ENCODE data around the gene KIF20A. TPM values are rescaled to one million over a fixed set of nuclear protein-coding genes. Genes with fewer than 3 reads are reported as not detected.
"Not testable (repeated sequence)": the region's sequence is repeated elsewhere in the genome, so short reads cannot be mapped to it uniquely, and the experiment has no call there.

Gene KIF20A
- polyA plus RNA-seq, 4 donors = 0.27 to 11.7 (median 6.3) TPM

DNA sequence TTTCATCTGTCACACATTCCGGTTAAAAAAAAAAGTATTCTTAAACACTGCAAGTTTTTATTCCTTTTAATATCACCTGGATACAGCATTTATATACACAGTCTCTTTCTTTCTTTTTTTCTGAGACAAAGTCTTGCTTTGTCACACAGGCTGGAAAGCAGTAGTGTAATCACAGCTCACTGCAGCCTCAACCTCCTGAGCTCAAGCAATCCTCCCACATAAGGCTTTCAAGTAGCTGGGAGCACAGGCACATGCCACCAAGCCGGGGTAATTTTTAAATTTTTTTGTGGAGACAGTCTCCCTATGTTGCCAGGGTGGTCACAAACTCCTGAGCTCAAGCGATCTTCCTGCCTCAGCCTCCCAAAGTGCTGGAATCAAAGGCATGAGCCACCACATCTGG is 13.9 kb downstream of the KIF20A start:
- FAIRE-seq = no peak
- no peak overlapping the region for H3K27ac ChIP-seq (ENCODE audit: low read depth in 1 of 3, low read length in 2 of 3)
- DNase-seq = no peak
- H3K27me3 ChIP-seq (ENCODE audit: control insufficient read depth in 3 of 3, insufficient read depth in 3 of 3, low read length in 3 of 3) = no peaks in the 10 kb centered on the region
- peaks cover 11 to 52% (median 22%) of the 10 kb centered on the region in 3 donors for H3K36me3 ChIP-seq (ENCODE audit: control insufficient read depth in 3 of 3, insufficient read depth in 2 of 3, low read depth in 1 of 3, low read length in 3 of 3)
- WGBS, 3 donors = 92 to 98% (median 96%) methylated on average over 3 of the region's 3 CpGs
- H3K4me1 ChIP-seq (ENCODE audit: control insufficient read depth in 3 of 3, insufficient read depth in 2 of 3, low read depth in 1 of 3, low read length in 2 of 3) = no peaks in the 10 kb centered on the region
- no peaks in the 10 kb centered on the region for H3K9me3 ChIP-seq (ENCODE audit: control insufficient read depth in 2 of 2, insufficient read depth in 1 of 2, low read depth in 1 of 2, low read length in 1 of 2)
- no peak overlapping the region for H3K4me3 ChIP-seq (ENCODE audit: low read depth in 1 of 3, low read length in 3 of 3)

DNA sequence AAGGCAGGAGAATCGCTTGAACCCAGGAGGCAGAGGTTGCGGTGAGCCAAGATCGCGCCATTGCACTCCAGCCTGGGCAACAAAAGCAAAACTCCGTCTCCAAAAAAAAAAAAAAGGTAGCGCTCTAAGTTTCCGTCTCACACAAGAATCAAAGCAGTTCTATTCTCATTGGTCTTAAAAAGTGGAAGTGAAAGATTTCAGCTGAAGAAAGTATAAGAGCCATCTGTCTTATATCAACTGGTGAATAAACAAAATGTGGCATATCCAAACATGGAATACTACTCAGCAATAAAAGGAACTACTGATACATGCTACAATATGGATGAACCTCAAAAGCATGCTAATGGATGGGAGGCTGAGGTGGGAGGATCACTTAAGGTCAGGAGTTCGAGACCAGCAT is 14.9 kb downstream of the KIF20A start:
- FAIRE-seq; H3K27me3 ChIP-seq (ENCODE audit: control insufficient read depth in 3 of 3, insufficient read depth in 3 of 3, low read length in 3 of 3); H3K27ac ChIP-seq (ENCODE audit: low read depth in 1 of 3, low read length in 2 of 3); H3K4me1 ChIP-seq (ENCODE audit: control insufficient read depth in 3 of 3, insufficient read depth in 2 of 3, low read depth in 1 of 3, low read length in 2 of 3); H3K9me3 ChIP-seq (ENCODE audit: control insufficient read depth in 2 of 2, insufficient read depth in 1 of 2, low read depth in 1 of 2, low read length in 1 of 2); DNase-seq; H3K4me3 ChIP-seq (ENCODE audit: low read depth in 1 of 3, low read length in 3 of 3): not testable (repeated sequence)
- 82 to 92% (median 91%) methylated on average over 8 of the region's 8 CpGs for WGBS, 3 donors
- H3K36me3 ChIP-seq (ENCODE audit: control insufficient read depth in 3 of 3, insufficient read depth in 2 of 3, low read depth in 1 of 3, low read length in 3 of 3) = peaks cover 11 to 51% (median 13%) of the 10 kb centered on the region in 3 donors

DNA sequence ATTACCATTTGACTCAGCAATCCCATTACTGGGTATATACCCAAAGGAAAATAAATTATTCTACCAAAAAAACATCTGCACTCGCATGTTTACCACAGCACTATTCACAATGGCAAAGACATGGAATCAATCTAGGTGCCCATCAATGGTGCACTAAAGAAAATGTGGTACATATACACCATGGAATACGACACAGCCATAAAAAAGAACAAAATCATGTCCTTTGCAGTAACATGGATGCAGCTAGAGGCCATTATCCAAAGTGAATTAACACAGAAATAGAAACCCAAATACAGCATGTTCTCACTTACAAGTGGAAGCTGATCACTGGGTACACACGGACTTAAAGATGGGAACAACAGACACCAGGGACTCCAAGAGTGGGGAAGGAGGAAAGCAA is 32.1 kb downstream of the KIF20A start:
- WGBS, 3 donors = 92 to 96% (median 92%) methylated on average over 3 of the region's 3 CpGs
- Histone ChIP-seq H3K27me3 (ENCODE audit: control insufficient read depth in 3 of 3, insufficient read depth in 3 of 3, low read length in 3 of 3) (no peaks in the 10 kb centered on the region), H3K36me3 (ENCODE audit: control insufficient read depth in 3 of 3, insufficient read depth in 2 of 3, low read depth in 1 of 3, low read length in 3 of 3) (peaks cover 0 to 21% (median 0%) of the 10 kb centered on the region in 3 donors), H3K27ac (ENCODE audit: low read depth in 1 of 3, low read length in 2 of 3) (no peak overlapping the region), H3K9me3 (ENCODE audit: control insufficient read depth in 2 of 2, insufficient read depth in 1 of 2, low read depth in 1 of 2, low read length in 1 of 2) (no peaks in the 10 kb centered on the region), H3K4me3 (ENCODE audit: low read depth in 1 of 3, low read length in 3 of 3) (no peak overlapping the region), H3K4me1 (ENCODE audit: control insufficient read depth in 3 of 3, insufficient read depth in 2 of 3, low read depth in 1 of 3, low read length in 2 of 3) (peaks cover 0 to 9% (median 2%) of the 10 kb centered on the region in 3 donors)
- DNase-seq (no peak), FAIRE-seq (no peak)

DNA sequence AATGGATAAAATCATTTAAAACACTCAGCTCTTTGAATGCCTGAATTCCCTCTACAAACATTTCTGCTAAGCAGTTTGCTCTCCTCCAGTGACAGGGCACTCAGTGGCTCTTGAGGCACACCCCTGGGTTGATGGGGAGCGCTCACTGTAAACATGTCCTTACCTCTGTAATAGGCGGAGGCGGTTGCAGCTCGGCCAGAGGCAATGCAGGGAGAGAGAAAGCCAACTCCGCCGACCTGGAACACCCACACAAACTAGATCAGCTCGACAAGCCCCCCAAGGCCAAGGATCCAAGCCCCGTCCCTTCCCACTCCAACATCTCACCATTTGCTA is 33.9 kb downstream of the KIF20A start:
- FAIRE-seq = no peak
- Histone ChIP-seq H3K27me3 (ENCODE audit: control insufficient read depth in 3 of 3, insufficient read depth in 3 of 3, low read length in 3 of 3) (no peaks in the 10 kb centered on the region), H3K9me3 (ENCODE audit: control insufficient read depth in 2 of 2, insufficient read depth in 1 of 2, low read depth in 1 of 2, low read length in 1 of 2) (no peaks in the 10 kb centered on the region), H3K4me1 (ENCODE audit: control insufficient read depth in 3 of 3, insufficient read depth in 2 of 3, low read depth in 1 of 3, low read length in 2 of 3) (peaks cover 0 to 9% (median 2%) of the 10 kb centered on the region in 3 donors), H3K4me3 (ENCODE audit: low read depth in 1 of 3, low read length in 3 of 3) (peak overlapping the region; percentile 92 to 99 (median 98)), H3K27ac (ENCODE audit: low read depth in 1 of 3, low read length in 2 of 3) (peak overlapping the region; percentile 70 to 94 (median 74)), H3K36me3 (ENCODE audit: control insufficient read depth in 3 of 3, insufficient read depth in 2 of 3, low read depth in 1 of 3, low read length in 3 of 3) (peaks cover 0 to 14% (median 0%) of the 10 kb centered on the region in 3 donors)
- 0 to 2% (median 1%) methylated on average over 8 of the region's 8 CpGs for WGBS, 3 donors
- no peak for DNase-seq

DNA sequence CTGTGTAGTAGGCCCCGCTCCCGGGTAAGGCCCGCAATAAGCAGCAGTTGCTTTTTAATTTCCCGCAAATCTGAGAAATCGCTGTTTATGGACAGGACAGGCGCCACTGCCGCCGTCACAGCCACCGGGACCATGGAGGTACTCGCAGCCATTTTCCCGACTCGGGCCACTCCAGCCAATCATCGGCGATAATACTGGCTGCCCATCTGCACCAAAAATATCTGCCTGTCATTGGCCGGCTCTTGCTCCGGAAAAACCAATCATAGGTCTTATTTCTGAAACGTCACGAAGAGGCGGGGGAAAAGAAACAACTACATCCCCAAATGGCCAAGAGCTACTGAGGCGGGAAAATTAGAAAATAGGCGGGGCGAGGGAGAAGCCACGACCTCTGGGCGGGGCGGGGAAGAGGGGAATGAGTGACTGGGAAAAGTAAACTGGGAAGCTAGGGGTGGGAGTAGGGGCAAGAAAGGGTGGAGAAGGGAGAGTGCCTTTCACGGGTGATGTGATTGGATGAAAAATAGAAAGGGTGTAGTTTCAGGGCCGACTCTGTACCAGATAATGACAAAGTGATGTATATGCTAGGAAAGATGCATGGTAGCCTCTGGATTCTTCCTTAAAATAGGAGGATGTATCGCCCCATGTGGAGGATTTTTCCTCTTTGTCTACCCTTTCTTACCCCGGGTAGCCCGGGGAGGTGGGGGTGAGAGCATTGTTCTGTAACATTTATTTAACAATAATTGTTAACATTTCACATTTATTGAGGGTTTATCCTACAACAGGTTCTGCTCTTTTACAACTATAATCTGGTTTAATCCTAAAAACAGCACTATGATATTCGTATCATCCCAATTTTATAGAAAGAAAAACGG is 34.5 kb downstream of the KIF20A start, which contains the start of gene CDC23:
CDC23 (minus strand) TSS at position 163 of the 869 bp plus-strand sequence; CDS start at position 152, 11 bp downstream.
- Histone ChIP-seq H3K4me3 (ENCODE audit: low read depth in 1 of 3, low read length in 3 of 3) (peak within 1 kb of the TSS; percentile 92 to 99 (median 98)), H3K27ac (ENCODE audit: low read depth in 1 of 3, low read length in 2 of 3) (peak within 1 kb of the TSS; percentile 70 to 94 (median 74)), H3K9me3 (ENCODE audit: control insufficient read depth in 2 of 2, insufficient read depth in 1 of 2, low read depth in 1 of 2, low read length in 1 of 2) (no peaks in the 10 kb centered on the region), H3K36me3 (ENCODE audit: control insufficient read depth in 3 of 3, insufficient read depth in 2 of 3, low read depth in 1 of 3, low read length in 3 of 3) (peaks cover 0 to 11% (median 0%) of the 10 kb centered on the region in 3 donors), H3K4me1 (ENCODE audit: control insufficient read depth in 3 of 3, insufficient read depth in 2 of 3, low read depth in 1 of 3, low read length in 2 of 3) (peaks cover 0 to 9% (median 2%) of the 10 kb centered on the region in 3 donors), H3K27me3 (ENCODE audit: control insufficient read depth in 3 of 3, insufficient read depth in 3 of 3, low read length in 3 of 3) (no peaks in the 10 kb centered on the region)
- WGBS, 3 donors = 1 to 2% (median 2%) methylated on average over 32 of the region's 32 CpGs
- DNase-seq (peak; percentile 99), FAIRE-seq (peak; percentile 92)

DNA sequence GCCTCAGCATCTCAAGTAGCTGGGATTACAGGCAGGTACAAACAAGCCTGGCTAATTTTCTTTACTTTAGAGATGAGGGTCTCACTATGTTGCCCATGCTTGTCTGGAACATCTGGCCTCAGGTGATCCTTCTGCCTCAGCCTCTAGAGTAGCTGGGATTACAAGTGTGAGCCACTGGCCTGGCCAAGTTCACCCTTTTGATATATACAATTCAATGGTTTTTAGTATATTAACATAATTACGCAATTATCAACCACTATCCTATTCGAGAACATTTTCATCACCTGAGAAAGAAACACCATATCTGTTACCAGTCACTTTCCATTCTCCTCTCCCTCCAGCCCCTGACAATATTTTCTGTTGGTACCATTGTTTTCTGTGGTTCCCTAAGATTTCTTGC is 37.9 kb downstream of the KIF20A start:
- Histone ChIP-seq H3K27me3 (ENCODE audit: control insufficient read depth in 3 of 3, insufficient read depth in 3 of 3, low read length in 3 of 3) (no peaks in the 10 kb centered on the region), H3K4me3 (ENCODE audit: low read depth in 1 of 3, low read length in 3 of 3) (no peak overlapping the region), H3K27ac (ENCODE audit: low read depth in 1 of 3, low read length in 2 of 3) (no peak overlapping the region), H3K4me1 (ENCODE audit: control insufficient read depth in 3 of 3, insufficient read depth in 2 of 3, low read depth in 1 of 3, low read length in 2 of 3) (peaks cover 0 to 9% (median 2%) of the 10 kb centered on the region in 3 donors), H3K36me3 (ENCODE audit: control insufficient read depth in 3 of 3, insufficient read depth in 2 of 3, low read depth in 1 of 3, low read length in 3 of 3) (no peaks in the 10 kb centered on the region), H3K9me3 (ENCODE audit: control insufficient read depth in 2 of 2, insufficient read depth in 1 of 2, low read depth in 1 of 2, low read length in 1 of 2) (peaks cover 0 to 3% of the 10 kb centered on the region in 2 donors)
- WGBS, 3 donors = 74 to 81% (median 80%) methylated on average over 2 of the region's 2 CpGs
- DNase-seq = no peak
- no peak for FAIRE-seq

DNA sequence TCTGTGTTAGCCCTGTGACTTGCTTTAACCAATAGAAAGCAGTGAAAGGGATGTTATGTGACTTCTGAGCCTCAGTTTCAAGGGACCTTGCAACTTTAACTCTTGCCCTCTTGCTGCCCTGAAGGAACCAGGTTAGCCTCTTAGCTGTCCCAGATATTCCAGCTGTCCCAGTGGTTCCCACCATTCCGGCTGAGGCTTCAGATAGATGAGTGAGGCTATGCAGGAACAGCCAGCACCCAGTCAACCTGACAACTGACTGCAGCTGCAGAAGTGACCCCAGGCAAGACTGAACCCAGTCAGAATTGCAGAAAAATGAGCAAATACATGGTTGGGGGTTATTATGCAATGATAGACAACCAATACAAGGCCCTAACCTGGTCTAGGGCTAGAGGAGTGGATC is 44.6 kb downstream of the KIF20A start:
- Histone ChIP-seq H3K9me3 (ENCODE audit: control insufficient read depth in 2 of 2, insufficient read depth in 1 of 2, low read depth in 1 of 2, low read length in 1 of 2) (peaks cover 0 to 19% of the 10 kb centered on the region in 2 donors), H3K27ac (ENCODE audit: low read depth in 1 of 3, low read length in 2 of 3) (no peak overlapping the region), H3K36me3 (ENCODE audit: control insufficient read depth in 3 of 3, insufficient read depth in 2 of 3, low read depth in 1 of 3, low read length in 3 of 3) (no peaks in the 10 kb centered on the region), H3K27me3 (ENCODE audit: control insufficient read depth in 3 of 3, insufficient read depth in 3 of 3, low read length in 3 of 3) (peaks cover 0 to 2% (median 0%) of the 10 kb centered on the region in 3 donors), H3K4me1 (ENCODE audit: control insufficient read depth in 3 of 3, insufficient read depth in 2 of 3, low read depth in 1 of 3, low read length in 2 of 3) (no peaks in the 10 kb centered on the region), H3K4me3 (ENCODE audit: low read depth in 1 of 3, low read length in 3 of 3) (no peak overlapping the region)
- FAIRE-seq = no peak
- WGBS, 3 donors = 89 to 95% (median 92%) methylated on average over 1 of the region's 1 CpG
- DNase-seq = no peak

DNA sequence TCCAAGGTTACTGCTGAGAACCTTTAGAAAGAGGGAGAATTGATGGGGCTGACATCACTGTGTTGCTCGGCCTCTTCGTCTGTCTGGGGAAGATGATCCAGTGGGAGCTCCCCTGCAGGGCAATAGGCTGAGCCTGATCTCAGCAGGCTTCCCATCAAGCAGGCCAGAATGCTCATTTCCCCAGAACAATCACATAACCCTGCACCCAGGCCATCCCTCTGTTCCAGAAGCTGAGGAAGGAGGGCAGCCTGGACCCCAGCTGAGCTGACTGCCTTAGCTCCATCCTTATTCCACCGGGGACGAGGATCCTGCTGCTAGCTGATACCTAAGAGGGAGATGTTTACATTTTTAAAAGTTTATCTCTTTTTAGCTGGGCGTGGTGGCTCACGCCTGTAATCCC is 45.8 kb downstream of the KIF20A start:
- Histone ChIP-seq H3K9me3 (ENCODE audit: control insufficient read depth in 2 of 2, insufficient read depth in 1 of 2, low read depth in 1 of 2, low read length in 1 of 2) (peaks cover 0 to 16% of the 10 kb centered on the region in 2 donors), H3K36me3 (ENCODE audit: control insufficient read depth in 3 of 3, insufficient read depth in 2 of 3, low read depth in 1 of 3, low read length in 3 of 3) (no peaks in the 10 kb centered on the region), H3K4me1 (ENCODE audit: control insufficient read depth in 3 of 3, insufficient read depth in 2 of 3, low read depth in 1 of 3, low read length in 2 of 3) (no peaks in the 10 kb centered on the region), H3K27ac (ENCODE audit: low read depth in 1 of 3, low read length in 2 of 3) (no peak overlapping the region), H3K27me3 (ENCODE audit: control insufficient read depth in 3 of 3, insufficient read depth in 3 of 3, low read length in 3 of 3) (peaks cover 0 to 2% (median 0%) of the 10 kb centered on the region in 3 donors), H3K4me3 (ENCODE audit: low read depth in 1 of 3, low read length in 3 of 3) (no peak overlapping the region)
- DNase-seq (no peak), FAIRE-seq (no peak)
- WGBS, 3 donors = 65 to 77% (median 68%) methylated on average over 6 of the region's 6 CpGs
